Tibial artery (tissue), 4 donors: ENCODE results near the gene GLG1.

Experiments used
- DNase-seq, 2 donors: peaks; one replicate each; pipeline ENCODE4 v3.0.0-alpha.2; 2019
- H3K27ac ChIP-seq, 2 donors: fragments of 200-600 bp; sonication (generic) in 1 of 2; 1 replicate in 1 of 2; 2 replicates in 1 of 2; pipeline ENCODE4 v1.5.1; 2018 to 2019; ENCODE audit warnings: mild to moderate bottlenecking in 1 of 2
- H3K27me3 ChIP-seq, 2 donors: fragments of 200-600 bp; sonication (generic) in 1 of 2; one replicate each; pipeline versions ENCODE4 v1.5.1 to v1.6.0; 2016 to 2019
- H3K36me3 ChIP-seq, 3 donors: fragments of 200-600 bp; sonication (generic) in 2 of 3; one replicate each; pipeline ENCODE4 v1.5.1; 2016 to 2019; ENCODE audit warnings: mild to moderate bottlenecking in 2 of 3
- H3K4me1 ChIP-seq, 4 donors: fragments of 200-600 bp; sonication (generic) in 2 of 4; 1 replicate in 3 of 4; 2 replicates in 1 of 4; pipeline ENCODE4 v1.5.1; 2016 to 2019
- H3K4me3 ChIP-seq, 2 donors: fragments of 200-600 bp; sonication (generic) in 1 of 2; 1 replicate in 1 of 2; 2 replicates in 1 of 2; pipeline ENCODE4 v1.5.1; 2018 to 2019; ENCODE audit warnings: mild to moderate bottlenecking in 2 of 2
- H3K9me3 ChIP-seq, 3 donors: fragments of 200-600 bp; sonication (generic) in 1 of 3; one replicate each; pipeline ENCODE4 v1.5.1; 2016 to 2019
- CTCF ChIP-seq, 2 experiments: fragments of 200-600 bp in 1 of 2; fragments of 450-650 bp in 1 of 2; IDR thresholded peaks; one replicate each; pipeline ENCODE4 v1.5.1; 2017 to 2019; ENCODE audit warnings: antibody characterized with exemption in 2 of 2, mild to moderate bottlenecking in 1 of 2, moderate library complexity in 1 of 2
- intact Hi-C: fragments of 100-400 bp; cut with DNase I; formaldehyde crosslinking; loops from one replicate; pipeline ENCODE4 v1.15.0; 2023; ENCODE audit warnings: low total_unique reads

GLG1 gene

GRCh38 chr16:74627506-74628220 lies 20.7 kb upstream of the GLG1 start:
- no peaks in the 10 kb centered on the region for H3K4me1 ChIP-seq
- H3K4me3 ChIP-seq: no peak overlapping the region
- intact Hi-C loops: loop anchor here (10.0 kb wide), 1 partner anchor 143 kb away; no protein-coding TSS in a partner anchor
- H3K27me3 ChIP-seq: no peaks in the 10 kb centered on the region
- peaks cover 66 to 100% (median 87%) of the 10 kb centered on the region in 3 donors for H3K36me3 ChIP-seq
- DNase-seq: no peak
- TF ChIP-seq CTCF (IDR thresholded peaks at IDR 0.05): no peak
- H3K9me3 ChIP-seq: no peaks in the 10 kb centered on the region
- H3K27ac ChIP-seq: no peak overlapping the region

DNA sequence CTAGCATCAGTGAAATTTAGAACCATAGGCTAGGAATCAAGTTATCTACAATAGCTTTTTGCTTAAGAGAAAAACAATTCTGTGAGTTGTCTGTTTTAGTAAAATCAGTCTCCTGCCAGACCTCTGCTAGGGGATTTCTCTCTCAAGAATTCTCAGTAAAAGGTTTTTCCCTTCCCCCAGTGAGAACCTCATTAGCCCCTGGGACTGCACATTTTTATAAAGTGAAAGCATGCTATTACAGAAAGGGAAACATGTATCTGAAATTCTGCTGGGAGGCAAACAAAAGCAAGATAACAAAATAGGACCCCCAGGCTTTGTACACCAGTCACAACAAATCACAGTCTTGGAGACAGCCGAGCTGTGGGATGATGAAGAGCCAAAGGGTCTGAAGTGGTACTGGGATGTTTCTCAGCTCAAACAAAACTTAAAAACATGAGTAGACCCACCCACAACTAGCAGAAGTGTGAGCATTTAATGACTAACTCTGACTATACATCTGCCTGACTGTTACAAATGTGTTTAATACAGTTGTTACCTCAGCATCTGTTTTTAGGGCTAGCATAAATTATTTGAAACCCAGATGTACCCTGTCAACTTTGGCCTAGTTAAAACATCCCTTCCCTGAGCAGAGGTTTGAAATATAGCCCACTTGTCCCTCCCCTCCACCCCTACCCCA lies 20.0 kb upstream of the GLG1 start:
- H3K4me3 ChIP-seq: no peak overlapping the region
- intact Hi-C loops: loop anchor here (10.0 kb wide), 1 partner anchor 142 kb away; no protein-coding TSS in a partner anchor
- H3K36me3 ChIP-seq: peaks cover 58 to 100% (median 87%) of the 10 kb centered on the region in 3 donors
- H3K9me3 ChIP-seq: no peaks in the 10 kb centered on the region
- DNase-seq: no peak
- no peaks in the 10 kb centered on the region for H3K27me3 ChIP-seq
- H3K4me1 ChIP-seq: no peaks in the 10 kb centered on the region
- TF ChIP-seq CTCF (IDR thresholded peaks at IDR 0.05): no peak
- no peak overlapping the region for H3K27ac ChIP-seq

- H3K36me3 ChIP-seq: peaks cover 47 to 100% (median 77%) of the 10 kb centered on the region in 3 donors
- no peaks in the 10 kb centered on the region for H3K4me1 ChIP-seq
- intact Hi-C loops: loop anchor here (10.0 kb wide), 1 partner anchor 141 kb away; no protein-coding TSS in a partner anchor
- H3K27ac ChIP-seq: no peak overlapping the region
- H3K9me3 ChIP-seq: no peaks in the 10 kb centered on the region
- no peak overlapping the region for H3K4me3 ChIP-seq
- DNase-seq: peak in 1 of 2 donors; percentile 6
- H3K27me3 ChIP-seq: no peaks in the 10 kb centered on the region
- TF ChIP-seq CTCF (IDR thresholded peaks at IDR 0.05): no peak
Measured at GRCh38 chr16:74625500-74626350, 18.8 kb upstream of the GLG1 start.

DNA sequence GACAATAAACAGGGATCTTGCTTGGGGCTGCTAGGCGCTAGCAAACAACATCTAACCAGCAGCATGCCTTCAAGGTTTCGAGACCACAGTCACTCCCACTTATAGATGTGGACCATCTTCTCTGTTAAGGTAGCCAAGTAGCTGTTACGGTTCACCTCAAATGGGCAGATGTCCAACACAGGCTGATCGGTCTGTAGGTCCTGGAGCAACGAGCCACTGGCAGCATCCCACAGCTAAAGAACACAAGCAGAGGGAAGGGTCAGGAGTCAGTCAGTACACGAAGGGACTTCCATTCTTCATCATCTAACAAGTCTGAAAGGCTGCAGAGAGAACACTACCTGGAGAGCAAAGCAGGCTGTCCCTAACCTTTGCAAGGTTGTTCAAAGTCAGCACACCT lies 16.9 kb upstream of the GLG1 start:
- Histone ChIP-seq H3K27ac (no peak overlapping the region), H3K36me3 (peaks cover 29 to 88% (median 62%) of the 10 kb centered on the region in 3 donors), H3K9me3 (no peaks in the 10 kb centered on the region), H3K27me3 (no peaks in the 10 kb centered on the region), H3K4me3 (no peak overlapping the region), H3K4me1 (no peaks in the 10 kb centered on the region)
- intact Hi-C loops: loop anchor here (10.0 kb wide), 1 partner anchor 139 kb away; no protein-coding TSS in a partner anchor
- no peak for TF ChIP-seq CTCF (IDR thresholded peaks at IDR 0.05)
- peak in 1 of 2 donors; percentile 17 for DNase-seq

GRCh38 chr16:74623214-74623838 lies 16.4 kb upstream of the GLG1 start:
- TF ChIP-seq CTCF (IDR thresholded peaks at IDR 0.05): peak; percentile 56 to 58
- Histone ChIP-seq H3K4me3 (no peak overlapping the region), H3K9me3 (no peaks in the 10 kb centered on the region), H3K36me3 (peaks cover 26 to 84% (median 59%) of the 10 kb centered on the region in 3 donors), H3K27me3 (no peaks in the 10 kb centered on the region), H3K27ac (no peak overlapping the region), H3K4me1 (no peaks in the 10 kb centered on the region)
- peak in 1 of 2 donors; percentile 3 for DNase-seq
- intact Hi-C loops: loop anchor here (10.0 kb wide), 1 partner anchor 139 kb away; no protein-coding TSS in a partner anchor
